Activated T-cell treated with anti-CD3 and anti-CD28 coated beads, Interleukin-2, amount 50 U/mL, for 48 hours (primary cell): Measurements from ENCODE around the gene TNXB.
"Not testable (repeated sequence)": the region's sequence is repeated elsewhere in the genome, so short reads cannot be mapped to it uniquely, and the experiment has no call there.

Experiments used
- DNase-seq, 2 experiments: peaks; one replicate each; pipeline ENCODE4 v3.0.0-alpha.2; 2020

Gene TNXB

GRCh38 chr6:32035283-32036013 lies 73.7 kb downstream of the TNXB start:
- DNase-seq = not testable (repeated sequence)

- not testable (repeated sequence) for DNase-seq
These were observed 79.6 kb downstream of the TNXB start for GRCh38 chr6:32029553-32029952.

DNA sequence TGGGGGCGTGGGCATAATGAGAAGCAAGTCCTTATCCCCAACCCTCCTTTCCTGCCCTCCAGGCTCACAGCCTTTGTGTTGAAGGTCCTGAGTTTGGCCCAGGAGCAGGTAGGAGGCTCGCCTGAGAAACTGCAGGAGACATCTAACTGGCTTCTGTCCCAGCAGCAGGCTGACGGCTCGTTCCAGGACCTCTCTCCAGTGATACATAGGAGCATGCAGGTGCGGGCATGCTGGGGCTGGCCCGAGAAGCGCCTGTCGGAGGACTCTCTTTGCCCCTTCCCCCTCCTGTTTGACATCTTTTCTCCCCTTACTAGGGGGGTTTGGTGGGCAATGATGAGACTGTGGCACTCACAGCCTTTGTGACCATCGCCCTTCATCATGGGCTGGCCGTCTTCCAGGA lies 80.5 kb downstream of the TNXB start:
- not testable (repeated sequence) for DNase-seq

DNA sequence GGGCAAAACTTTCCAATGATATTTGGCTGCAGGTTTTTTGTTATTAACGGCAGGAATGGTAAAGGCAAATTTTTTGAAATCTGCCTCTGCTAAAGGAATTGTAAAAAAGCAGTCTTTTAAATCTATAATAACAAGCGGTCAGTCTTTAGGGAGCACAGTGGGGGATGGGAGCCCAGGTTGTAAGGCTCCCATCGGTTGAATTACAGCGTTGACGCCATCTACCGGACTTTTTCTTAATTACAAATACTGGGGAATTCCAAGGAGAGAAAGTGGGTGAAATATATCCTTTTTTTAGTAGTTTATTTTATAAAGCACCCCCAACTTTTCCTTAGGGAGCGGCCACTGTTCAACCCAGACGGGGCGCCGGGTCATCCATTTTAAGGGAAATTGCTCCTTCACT lies 87.0 kb downstream of the TNXB start:
- DNase-seq = not testable (repeated sequence)

DNA sequence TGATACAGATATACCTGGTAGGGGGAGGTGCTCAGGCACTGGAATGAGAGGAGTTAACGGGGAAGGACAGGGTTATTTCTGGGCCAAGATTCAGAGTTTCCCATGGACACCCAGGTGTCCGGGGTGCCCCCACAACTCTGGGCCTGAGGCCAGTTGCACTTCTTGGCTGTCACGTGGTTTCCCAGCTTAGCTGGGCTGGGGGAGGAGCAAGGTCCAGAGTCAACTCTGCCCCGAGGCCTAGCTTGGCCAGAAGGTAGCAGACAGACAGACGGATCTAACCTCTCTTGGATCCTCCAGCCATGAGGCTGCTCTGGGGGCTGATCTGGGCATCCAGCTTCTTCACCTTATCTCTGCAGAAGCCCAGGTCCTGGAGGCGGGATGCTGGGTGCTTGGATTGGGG lies 94.6 kb downstream of the TNXB start, which contains the start of gene C4B:
Gene C4B (plus strand): TSS at position 249 of the 400 bp plus-strand sequence. CDS start 51 bp downstream, at position 300.
- DNase-seq = not testable (repeated sequence)

DNA sequence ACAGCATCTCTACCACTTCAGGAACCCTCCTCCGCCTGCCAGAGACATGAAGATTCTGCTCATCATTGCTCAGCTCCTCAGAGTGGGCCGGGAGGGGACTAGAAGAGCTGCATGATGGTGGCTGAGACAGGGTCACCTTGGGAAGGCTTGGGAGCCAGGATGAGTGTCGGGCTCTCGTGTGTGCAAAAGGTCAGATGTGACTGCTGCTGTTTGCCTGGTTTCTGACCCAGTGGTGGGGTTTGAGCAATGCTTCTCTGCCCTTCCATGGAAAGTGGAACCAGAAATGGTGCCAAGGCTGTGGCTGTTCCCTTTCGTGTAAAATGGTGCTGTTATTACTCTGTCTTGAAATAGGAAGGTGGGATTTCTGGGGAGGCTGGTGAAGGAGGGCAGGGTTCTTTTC lies 95.4 kb downstream of the TNXB start:
- not testable (repeated sequence) for DNase-seq

GRCh38 chr6:32012941-32013617 lies 96.1 kb downstream of the TNXB start:
- DNase-seq = peak in 1 of 2 experiments; percentile 3

GRCh38 chr6:32010856-32011530 lies 98.1 kb downstream of the TNXB start:
- DNase-seq = peak in 1 of 2 experiments; percentile 10

- not testable (repeated sequence) for DNase-seq
These were observed 99.6 kb downstream of the TNXB start for GRCh38 chr6:32009537-32009936.

DNA sequence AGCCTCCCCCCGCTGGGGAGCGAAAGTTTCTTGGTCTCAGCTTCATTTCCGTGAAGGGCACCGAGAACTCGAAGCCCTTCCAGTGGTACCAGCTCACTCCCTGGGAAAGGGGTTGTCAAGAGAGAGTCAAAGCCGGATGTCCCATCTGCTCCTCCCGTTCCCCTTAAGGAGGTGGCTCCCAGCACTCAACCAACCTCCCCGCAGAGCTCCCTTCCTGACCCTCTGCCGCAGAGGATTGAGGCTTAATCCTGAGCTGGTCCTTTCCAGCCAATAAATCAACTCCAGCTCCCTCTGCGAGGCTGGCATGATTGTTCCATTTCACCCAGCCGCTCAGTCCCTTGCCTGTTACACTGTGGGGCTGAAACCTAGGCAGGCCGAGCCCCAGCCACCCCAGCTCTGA lies 100.5 kb downstream of the TNXB start:
- not testable (repeated sequence) for DNase-seq

DNA sequence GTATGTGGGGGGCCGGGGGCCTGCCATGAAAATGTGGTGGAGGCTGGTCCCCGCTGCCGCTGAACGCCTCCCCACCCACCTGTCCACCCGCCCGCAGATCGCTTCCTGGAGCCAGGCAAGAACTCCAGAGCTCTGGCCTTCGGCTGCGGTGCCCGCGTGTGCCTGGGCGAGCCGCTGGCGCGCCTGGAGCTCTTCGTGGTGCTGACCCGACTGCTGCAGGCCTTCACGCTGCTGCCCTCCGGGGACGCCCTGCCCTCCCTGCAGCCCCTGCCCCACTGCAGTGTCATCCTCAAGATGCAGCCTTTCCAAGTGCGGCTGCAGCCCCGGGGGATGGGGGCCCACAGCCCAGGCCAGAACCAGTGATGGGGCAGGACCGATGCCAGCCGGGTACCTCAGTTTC lies 101.1 kb downstream of the TNXB start:
- DNase-seq = not testable (repeated sequence)

GRCh38 chr6:32007086-32007485 lies 102.1 kb downstream of the TNXB start:
- DNase-seq = peak in 1 of 2 experiments; percentile 13

DNA sequence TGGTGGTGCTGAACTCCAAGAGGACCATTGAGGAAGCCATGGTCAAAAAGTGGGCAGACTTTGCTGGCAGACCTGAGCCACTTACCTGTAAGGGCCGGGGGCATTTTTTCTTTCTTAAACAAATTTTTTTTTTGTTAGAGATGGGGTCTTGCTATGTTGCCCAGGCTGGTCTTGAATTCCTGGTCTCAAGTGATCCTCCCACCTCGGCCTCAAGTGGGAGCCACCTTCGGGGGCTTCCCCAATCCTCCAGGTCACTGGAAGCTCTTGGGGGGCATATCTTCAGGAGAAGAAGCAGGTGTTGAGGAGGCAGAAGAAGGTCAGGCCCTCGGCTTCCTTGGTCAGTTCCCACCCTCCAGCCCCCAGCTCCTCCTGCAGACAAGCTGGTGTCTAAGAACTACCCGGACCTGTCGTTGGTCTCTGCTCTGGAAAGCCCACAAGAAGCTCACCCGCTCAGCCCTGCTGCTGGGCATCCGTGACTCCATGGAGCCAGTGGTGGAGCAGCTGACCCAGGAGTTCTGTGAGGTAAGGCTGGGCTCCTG lies 103.1 kb downstream of the TNXB start:
- DNase-seq = peak in 1 of 2 experiments; percentile 11

GRCh38 chr6:32005538-32005880 lies 103.6 kb downstream of the TNXB start:
- peak in 1 of 2 experiments; percentile 11 for DNase-seq

DNA sequence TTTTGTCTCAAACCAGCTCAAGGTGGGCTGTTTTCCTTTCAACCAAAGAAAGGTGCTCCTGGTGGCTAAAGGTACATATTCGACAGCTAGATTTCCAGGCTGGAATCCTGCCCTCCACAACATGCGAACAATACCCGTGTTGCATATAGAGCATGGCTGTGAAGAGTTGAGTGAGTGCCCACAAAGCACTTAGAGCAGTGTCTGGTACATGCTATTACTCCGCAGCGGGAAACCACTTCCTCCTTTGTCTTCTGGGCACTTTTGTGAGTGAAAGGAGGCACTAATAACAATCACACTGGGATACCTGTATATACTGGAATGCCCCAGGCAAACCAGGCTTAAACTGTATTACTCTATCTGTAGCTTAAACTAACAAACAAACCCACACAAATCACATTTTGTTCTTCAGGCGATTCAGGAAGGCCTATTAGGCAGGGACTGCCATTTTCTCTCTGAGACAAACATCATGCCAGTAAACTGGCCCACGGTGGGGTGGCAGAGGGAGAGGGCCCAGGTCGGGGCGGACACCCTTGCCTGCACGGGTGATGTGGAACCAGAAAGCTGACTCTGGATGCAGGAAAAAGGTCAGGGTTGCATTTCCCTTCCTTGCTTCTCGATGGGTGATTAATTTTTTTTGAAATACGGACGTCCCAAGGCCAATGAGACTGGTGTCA lies 104.1 kb downstream of the TNXB start:
- DNase-seq = not testable (repeated sequence)

DNA sequence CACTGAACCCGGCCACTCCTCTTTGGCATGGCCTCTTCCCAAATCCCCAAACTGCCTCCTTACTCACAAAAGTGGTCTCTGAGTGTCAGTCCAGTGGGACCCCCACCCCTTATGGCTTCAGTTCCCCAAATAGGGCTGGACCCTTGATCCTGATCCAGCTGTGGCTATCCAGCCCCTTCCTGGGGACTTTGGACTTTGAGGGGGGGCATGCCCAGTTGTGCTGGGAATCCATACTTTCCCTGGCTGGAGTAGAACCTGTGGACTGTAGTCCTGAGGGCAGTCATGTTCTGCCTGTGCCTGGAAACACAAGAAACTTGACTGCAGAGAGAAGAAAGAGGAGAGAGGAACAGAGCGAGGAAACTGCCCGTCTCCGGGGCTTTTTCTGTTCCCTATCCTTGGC lies 104.7 kb downstream of the TNXB start:
- not testable (repeated sequence) for DNase-seq

GRCh38 chr6:32003301-32003700 lies 105.8 kb downstream of the TNXB start:
- not testable (repeated sequence) for DNase-seq

DNA sequence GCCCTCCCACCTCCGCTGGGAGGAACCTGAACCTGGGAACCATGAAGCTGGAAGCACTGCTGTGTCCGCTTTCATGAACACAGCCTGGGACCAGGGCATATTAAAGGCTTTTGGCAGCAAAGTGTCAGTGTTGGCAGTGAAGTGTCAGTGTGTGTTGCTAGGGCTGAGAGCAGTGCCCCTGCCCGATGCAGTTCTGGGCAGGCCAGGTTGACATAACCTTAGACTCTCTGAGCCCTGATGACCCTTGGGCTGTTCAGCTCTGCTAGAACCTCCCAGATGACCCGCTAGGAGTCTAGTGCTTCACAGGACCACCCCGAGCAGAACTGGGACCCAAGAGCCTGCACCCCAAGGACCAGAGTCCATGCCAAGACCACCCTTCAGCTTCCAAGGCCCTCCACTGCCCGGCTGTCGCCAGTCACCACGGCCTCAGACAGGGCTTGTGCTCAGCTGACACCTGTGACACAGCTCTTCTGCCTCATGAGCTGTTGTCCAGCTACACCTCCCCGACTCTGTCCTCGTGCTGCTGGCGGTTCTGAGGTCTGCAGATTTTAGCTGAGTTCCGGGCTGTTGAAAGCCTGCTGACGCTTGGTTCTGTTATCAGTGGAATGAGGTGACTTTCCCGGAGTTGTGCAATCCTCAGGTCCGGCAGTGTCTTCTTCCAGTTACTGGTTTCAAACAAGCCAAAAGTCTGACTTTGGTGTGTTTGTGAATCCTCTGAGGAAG lies 106.4 kb downstream of the TNXB start:
- not testable (repeated sequence) for DNase-seq

DNA sequence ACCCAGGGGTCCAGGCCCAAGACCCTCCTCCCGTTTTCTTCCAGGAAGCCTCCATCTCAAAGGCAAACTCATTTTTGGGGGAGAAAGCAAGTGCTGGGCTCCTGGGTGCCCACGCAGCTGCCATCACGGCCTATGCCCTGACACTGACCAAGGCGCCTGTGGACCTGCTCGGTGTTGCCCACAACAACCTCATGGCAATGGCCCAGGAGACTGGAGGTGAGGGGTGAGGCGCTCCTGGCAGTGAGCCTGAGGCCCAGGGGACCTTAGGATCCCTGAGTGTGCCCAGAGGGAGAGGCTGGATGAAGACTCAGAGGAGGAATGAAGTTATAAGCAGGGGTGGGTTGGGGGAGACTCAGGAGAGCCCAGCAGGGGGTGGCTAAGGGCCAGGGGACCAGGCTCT lies 112.8 kb downstream of the TNXB start:
- not testable (repeated sequence) for DNase-seq

DNA sequence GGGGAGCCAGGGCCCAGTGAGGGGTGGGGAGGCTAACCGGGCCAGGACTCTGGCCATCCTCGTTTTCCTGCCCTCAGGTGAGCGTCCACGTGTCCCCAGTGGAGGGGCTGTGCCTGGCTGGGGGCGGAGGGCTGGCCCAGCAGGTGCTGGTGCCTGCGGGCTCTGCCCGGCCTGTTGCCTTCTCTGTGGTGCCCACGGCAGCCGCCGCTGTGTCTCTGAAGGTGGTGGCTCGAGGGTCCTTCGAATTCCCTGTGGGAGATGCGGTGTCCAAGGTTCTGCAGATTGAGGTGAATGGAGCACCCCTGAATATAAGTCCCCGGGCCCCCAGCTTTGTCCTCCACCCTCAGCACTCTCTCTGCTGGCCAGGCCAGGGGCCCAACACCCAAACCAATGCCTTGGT lies 114.7 kb downstream of the TNXB start:
- not testable (repeated sequence) for DNase-seq
